Activated CD8-positive, alpha-beta T cell treated with anti-CD3 and anti-CD28 coated beads for 36 hours (primary cell): ENCODE results near the gene TTC9B. TPM values are rescaled to one million over a fixed set of nuclear protein-coding genes. Genes with fewer than 3 reads are reported as not detected.

Source experiments
- ATAC-seq: fragments of 200-7000 bp; cut with Tn5 transposase; one replicate; pipeline ENCODE4 v1.10.0; 2021; ENCODE audit warnings: mild to moderate bottlenecking, moderate library complexity
- CTCF ChIA-PET: fragments of 350-600 bp; sonication (Branson Sonifier 250); formaldehyde crosslinking; loops from one replicate; lab custom pipeline; 2021; ENCODE audit warnings: antibody characterized with exemption; lab: Charles Lee
- POLR2A ChIA-PET: fragments of 350-600 bp; sonication (Branson Sonifier 250); formaldehyde crosslinking; loops from one replicate; lab custom pipeline; 2021; ENCODE audit warnings: antibody characterized with exemption; lab: Charles Lee
- DNase-seq: peaks from one replicate; pipeline ENCODE4 v3.0.0-alpha.2; 2020
- H3K27ac Mint-ChIP-seq: one replicate; pipeline ENCODE4 v1.8.0; 2021; ENCODE audit warnings: mild to moderate bottlenecking, mixed read lengths
- H3K27me3 Mint-ChIP-seq: one replicate; pipeline ENCODE4 v1.8.0; 2021; ENCODE audit warnings: mixed read lengths
- H3K36me3 Mint-ChIP-seq: one replicate; pipeline ENCODE4 v1.8.0; 2021; ENCODE audit warnings: low read depth, mixed read lengths
- H3K4me1 Mint-ChIP-seq: one replicate; pipeline ENCODE4 v1.8.0; 2021; ENCODE audit warnings: low read depth, mixed read lengths
- H3K4me3 Mint-ChIP-seq: one replicate; pipeline ENCODE4 v1.8.0; 2021; ENCODE audit warnings: mild to moderate bottlenecking, moderate library complexity, mixed read lengths
- H3K9me3 Mint-ChIP-seq: one replicate; pipeline ENCODE4 v1.8.0; 2021; ENCODE audit warnings: mixed read lengths
- CTCF ChIP-seq: fragments of 200-600 bp; IDR thresholded peaks from one replicate; pipeline ENCODE4 v1.8.0; 2022; ENCODE audit warnings: antibody characterized with exemption, mild to moderate bottlenecking
- intact Hi-C: fragments of 100-400 bp; cut with micrococcal nuclease; formaldehyde crosslinking; loops from one replicate; pipeline ENCODE4 v1.10.0; 2022
- total RNA-seq, 2 experiments: library from RNA; stranded (reverse); gene quantifications; one replicate each; pipeline ENCODE4 v1.2.3, GENCODE V29; 2021

Gene TTC9B
- total RNA-seq, 2 experiments from 2014 or later = not detected

DNA sequence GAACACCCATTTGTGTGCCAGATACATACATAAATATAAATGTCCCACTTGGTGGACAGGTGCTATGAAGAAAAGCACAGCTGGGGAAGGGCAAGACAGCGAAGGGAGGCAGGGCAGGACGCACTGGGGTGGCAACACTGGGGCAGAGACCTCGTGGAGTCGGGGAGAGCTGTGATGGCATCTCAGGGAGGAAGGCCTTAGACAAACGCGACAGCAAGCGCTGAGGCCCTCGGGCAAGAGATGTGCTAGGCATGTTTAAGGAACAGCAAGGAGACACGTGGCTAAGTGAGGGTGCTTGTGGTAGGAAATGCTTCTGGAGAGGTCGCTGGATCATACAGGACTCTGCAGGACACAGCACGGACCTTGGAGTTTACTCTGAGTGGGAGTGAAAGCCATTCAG, 31.6 kb upstream of the TTC9B start:
- POLR2A ChIA-PET = interaction anchor here (0.8 to 0.9 kb wide), 2 partner anchors 12 to 14 kb away, joined by 3 read pairs; no protein-coding TSS in a partner anchor
- H3K27ac Mint-ChIP-seq = no peak overlapping the region
- CTCF ChIA-PET = interaction anchor here (1.1 to 1.5 kb wide), 2 partner anchors 17 to 56 kb away, joined by 3 to 4 read pairs; no protein-coding TSS in a partner anchor

GRCh38 chr19:40249201-40249600, 31.0 kb upstream of the TTC9B start:
- Mint-ChIP-seq H3K27ac (no peak overlapping the region), H3K27me3 (no peaks in the 10 kb centered on the region), H3K9me3 (no peaks in the 10 kb centered on the region), H3K36me3 (peaks cover 11% of the 10 kb centered on the region), H3K4me3 (no peak overlapping the region), H3K4me1 (peaks cover 10% of the 10 kb centered on the region)
- ATAC-seq = no peak
- intact Hi-C loops = no loop called here
- TF ChIP-seq CTCF = no peak
- ChIA-PET POLR2A (interaction anchor here (0.8 to 0.9 kb wide), 2 partner anchors 13 to 15 kb away, joined by 3 read pairs; no protein-coding TSS in a partner anchor), CTCF (interaction anchor here (1.1 to 1.5 kb wide), 2 partner anchors 17 to 56 kb away, joined by 3 to 4 read pairs; no protein-coding TSS in a partner anchor)
- no peak for DNase-seq

More for the DNA sequence above, 31.6 kb upstream of the TTC9B start:
- DNase-seq (no peak), ATAC-seq (no peak)
- Mint-ChIP-seq H3K27me3 (no peaks in the 10 kb centered on the region), H3K36me3 (peaks cover 12% of the 10 kb centered on the region), H3K4me1 (peaks cover 10% of the 10 kb centered on the region), H3K4me3 (no peak overlapping the region), H3K9me3 (no peaks in the 10 kb centered on the region)
- intact Hi-C loops = no loop called here
- no peak for TF ChIP-seq CTCF

- DNase-seq = no peak
- ATAC-seq = no peak
- POLR2A ChIA-PET = interaction anchor here (0.7 kb wide), 1 partner anchor 268 kb away, joined by 3 read pairs; no protein-coding TSS in a partner anchor
These were observed 29.6 kb upstream of the TTC9B start for GRCh38 chr19:40247735-40248262.

GRCh38 chr19:40247178-40247577, 29.0 kb upstream of the TTC9B start:
- intact Hi-C loops = no loop called here

More at GRCh38 chr19:40247735-40248262, 29.6 kb upstream of the TTC9B start:
- CTCF ChIA-PET = no interaction called here
- peaks cover 10% of the 10 kb centered on the region for H3K4me1 Mint-ChIP-seq
- no peaks in the 10 kb centered on the region for H3K27me3 Mint-ChIP-seq
- no peak for TF ChIP-seq CTCF
- H3K27ac Mint-ChIP-seq = no peak overlapping the region
- peaks cover 6% of the 10 kb centered on the region for H3K36me3 Mint-ChIP-seq
- no peak overlapping the region for H3K4me3 Mint-ChIP-seq
- intact Hi-C loops = no loop called here
- no peaks in the 10 kb centered on the region for H3K9me3 Mint-ChIP-seq

More at GRCh38 chr19:40247178-40247577, 29.0 kb upstream of the TTC9B start:
- ChIA-PET CTCF (no interaction called here), POLR2A (no interaction called here)
- no peak for TF ChIP-seq CTCF
- no peak overlapping the region for H3K4me3 Mint-ChIP-seq
- H3K36me3 Mint-ChIP-seq = peaks cover 4% of the 10 kb centered on the region
- H3K27ac Mint-ChIP-seq = no peak overlapping the region
- H3K4me1 Mint-ChIP-seq = peaks cover 7% of the 10 kb centered on the region
- no peaks in the 10 kb centered on the region for H3K9me3 Mint-ChIP-seq
- ATAC-seq = no peak
- H3K27me3 Mint-ChIP-seq = no peaks in the 10 kb centered on the region
- no peak for DNase-seq
